Stimulated activated naive CD4-positive, alpha-beta T cell (primary cell): Measurements from ENCODE around the gene APOE.

ENCODE experiments used
- DNase-seq, 6 experiments: peaks; one replicate each; lab custom pipeline; 2025; lab: John Stamatoyannopoulos, UW

APOE gene

DNA sequence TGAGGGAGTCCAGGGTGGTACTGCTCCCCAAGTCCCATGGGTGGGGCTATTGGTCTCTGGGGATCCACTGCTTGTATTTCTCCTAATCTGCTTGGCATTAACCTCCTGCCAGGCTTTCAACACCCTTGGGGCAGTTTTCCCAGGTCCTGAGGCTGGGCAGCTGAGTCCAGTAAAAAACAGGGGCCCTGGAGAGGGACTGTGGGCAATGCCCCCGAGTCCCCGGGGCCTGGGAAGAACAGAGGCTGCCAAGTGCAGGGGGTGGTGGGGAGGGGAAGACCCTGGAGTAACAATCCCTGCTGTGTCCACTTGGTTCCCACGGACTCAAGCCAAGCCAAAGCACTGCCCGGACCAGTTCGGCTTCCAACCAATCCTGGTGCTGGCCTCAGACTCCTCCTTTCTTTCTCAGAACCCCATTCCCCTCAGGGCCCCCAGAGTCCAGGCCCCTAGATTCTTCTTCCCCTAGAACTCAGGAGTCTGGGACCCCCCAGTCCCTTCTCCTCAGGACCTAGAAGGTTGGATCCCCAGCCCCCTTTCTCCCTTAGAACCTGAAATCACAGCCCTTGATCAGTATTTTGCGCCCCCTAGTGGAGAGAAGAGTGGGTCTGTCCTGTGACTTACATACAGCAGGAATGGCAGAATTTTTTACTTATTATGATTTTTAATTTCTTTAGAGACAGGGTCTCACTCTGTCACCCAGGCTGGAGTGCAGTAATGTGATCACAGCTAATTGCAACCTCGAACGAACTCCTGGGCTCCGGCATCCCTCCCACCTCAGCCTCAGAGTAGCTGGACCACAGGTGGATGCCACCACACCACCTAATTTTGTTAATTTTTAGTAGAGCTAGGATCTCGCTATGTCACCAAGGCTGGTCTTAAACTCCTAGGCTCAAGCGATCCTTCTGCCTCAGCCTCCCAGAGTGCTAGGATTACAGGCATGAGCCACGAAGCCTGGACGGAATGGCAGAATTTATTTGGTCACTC, 45.9 kb downstream of the APOE start:
- peak; percentile 27 to 84 (median 54) for DNase-seq

DNA sequence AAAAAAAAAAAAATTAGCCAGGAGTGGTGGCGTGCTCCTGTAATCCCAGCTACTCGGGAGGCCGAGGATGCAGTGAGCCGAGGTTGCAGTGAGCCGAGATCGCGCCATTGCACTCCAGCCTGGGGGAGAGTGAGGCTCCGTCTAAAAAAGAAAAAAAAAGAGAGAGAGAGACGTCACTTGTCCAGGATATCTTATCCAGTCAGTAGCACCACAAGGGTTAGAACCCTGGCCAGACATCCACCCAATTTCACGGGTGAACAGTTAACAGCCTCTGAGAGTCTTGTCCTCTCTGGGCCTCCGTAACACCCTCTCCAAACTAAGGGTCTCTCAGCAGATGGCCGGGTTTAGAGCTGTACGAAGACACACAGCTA, 48.7 kb downstream of the APOE start:
- DNase-seq: no peak

DNA sequence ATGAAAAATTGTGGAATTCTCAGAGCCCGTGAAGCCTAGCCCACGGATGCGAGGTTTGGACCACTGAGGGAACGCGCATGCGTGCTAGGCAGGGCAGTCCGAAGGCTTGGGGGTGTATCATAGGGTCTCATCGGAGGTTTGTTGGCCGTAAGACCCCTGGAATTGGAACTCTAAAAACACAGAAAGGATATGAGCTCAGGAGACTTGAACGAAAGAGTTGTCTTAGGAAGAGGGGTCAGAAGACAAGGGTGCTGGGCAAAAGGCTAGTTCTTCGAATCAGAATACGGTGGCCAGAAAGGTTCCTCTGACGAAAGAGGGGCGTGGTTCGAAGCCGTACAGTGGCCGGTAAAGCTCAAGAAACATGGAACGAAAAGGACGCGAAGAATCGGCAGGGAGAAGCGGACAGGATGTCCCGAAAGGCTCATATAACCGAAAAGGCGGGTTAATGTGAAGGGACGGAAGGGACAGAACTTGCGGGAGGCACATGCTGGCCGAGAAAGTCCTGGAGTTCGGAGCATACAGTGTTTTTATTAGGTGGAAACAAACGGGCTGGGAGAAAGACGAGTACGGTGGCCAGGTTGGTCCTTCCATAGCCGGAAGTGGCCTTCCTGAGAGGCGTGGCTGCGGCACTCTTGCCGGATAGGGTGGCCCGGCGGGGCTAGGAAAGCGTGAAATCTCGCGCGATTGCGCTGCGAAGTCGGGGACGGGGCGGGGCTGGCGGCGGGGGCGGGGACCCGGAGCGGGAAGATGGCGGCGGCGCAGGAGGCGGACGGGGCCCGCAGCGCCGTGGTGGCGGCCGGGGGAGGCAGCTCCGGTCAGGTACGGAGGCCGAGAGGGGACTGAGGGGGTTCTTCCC, 49.3 kb downstream of the APOE start, which contains the start of gene CLPTM1:
CLPTM1 (plus strand) TSS at position 732 of the 856 bp plus-strand sequence; CDS start at position 748, 16 bp downstream.
- peak; percentile 92 to 99 (median 94) for DNase-seq

DNA sequence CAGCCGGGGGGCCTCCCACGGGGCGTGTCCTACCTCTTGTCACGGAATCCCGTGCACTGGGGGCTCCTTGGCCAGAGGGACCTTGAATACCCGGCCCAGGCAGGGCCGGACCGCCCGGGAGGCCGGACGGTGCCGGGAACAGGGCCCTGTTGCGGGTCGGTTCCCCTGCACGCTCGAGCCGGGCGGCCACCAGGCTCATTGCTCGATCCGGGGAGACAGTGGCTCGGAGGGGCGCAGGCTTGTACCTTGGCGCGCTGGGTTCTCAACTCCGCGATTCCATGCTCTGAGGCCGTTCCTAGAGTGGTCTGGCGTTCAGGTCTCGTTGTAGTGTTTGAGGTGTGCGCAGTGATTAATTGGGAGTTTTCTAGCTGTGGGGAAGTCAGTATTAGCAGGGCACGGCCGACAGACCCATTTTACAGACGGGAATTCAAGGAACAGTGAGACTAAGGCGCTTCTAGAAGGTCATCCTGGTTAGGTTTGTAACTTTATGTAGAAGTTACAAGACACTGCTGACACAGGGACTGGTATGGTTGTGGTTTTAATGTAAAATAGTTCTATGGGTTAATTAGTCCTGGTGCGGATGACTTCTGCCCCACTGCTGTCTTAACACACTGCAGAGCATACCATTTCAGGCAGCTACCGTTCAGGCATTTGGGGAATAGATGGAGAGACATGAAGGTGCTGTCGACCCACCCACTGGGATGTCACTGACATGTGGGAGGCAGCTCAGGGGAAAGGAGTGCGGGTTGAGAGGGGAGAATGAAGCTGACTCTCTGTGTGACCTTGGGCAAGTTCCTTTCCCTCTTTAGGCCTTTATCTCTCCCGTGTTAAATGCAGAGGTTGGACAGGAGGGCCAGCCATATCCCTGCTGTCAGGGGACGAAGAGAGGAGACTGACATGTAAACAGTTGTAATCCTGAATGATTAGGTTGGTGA, 50.2 kb downstream of the APOE start:
- DNase-seq: no peak

DNA sequence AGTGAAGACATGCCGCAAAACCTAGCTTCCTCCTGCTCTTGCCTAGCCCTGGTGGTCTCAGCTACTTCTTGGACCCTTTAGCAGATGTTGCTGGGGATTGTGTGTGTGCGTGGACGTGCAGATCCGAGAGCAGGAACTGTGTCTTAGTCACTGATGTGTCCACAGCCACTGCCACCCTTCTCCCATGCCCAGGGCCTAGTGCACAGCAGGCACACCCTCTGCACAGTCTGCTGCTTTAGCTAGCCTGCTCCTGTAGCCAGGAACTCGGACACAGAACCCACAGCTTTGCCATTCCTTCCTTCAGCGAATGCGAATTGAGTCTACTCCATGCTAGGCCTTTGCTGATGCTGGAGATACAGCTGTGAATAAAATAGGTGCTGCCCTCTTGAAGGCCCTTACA, 51.9 kb downstream of the APOE start:
- no peak for DNase-seq

DNA sequence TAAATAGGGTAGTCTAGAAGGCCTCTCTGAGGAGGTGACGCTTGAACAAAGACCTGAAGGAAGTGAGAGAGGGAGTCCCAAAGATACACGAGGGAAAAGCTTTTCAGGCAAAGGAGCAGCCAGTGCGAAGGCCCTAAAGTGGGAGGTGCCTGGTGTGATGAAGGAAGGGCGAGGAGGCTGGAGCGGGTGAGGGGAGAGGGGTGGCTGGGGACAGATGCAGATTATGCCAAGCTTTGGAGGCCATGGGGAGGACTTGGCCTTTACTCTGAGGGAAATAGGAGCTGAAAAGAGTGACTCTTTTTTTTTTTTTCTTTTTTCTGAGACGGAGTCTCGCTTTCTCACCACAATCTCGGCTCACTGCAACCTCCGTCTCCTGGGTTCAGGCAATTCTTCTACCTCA, 52.5 kb downstream of the APOE start:
- no peak for DNase-seq
